HuH-7.5 (cell line): ENCODE results near the gene ANK3.
"Not testable (repeated sequence)": the region's sequence is repeated elsewhere in the genome, so short reads cannot be mapped to it uniquely, and the experiment has no call there.

Experiments
- DNase-seq: peaks from one replicate; pipeline ENCODE4 v3.0.0; 2011; ENCODE audit warnings: low spot score

Gene ANK3

GRCh38 chr10:60086862-60087261 lies 302.8 kb downstream of the ANK3 start:
- DNase-seq, result no peak

DNA sequence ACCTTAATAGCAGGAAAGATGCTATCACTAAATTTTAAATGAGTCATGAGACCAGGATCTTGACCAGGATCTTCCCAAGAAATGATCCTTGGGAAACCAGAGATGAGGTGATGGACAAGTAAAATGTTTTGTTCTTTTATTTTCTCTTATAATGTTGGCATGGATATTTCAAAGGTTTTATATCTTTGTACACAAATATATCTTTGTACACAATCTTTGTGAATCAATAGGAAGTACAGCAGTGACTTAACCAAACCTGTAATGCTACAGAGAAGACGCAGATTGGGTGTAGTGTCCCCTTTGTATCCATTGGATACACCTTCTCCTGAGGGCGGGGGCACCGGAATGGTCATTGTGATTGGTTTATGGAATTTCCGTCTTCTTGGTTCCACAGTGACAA lies 303.3 kb downstream of the ANK3 start:
- no peak for DNase-seq

DNA sequence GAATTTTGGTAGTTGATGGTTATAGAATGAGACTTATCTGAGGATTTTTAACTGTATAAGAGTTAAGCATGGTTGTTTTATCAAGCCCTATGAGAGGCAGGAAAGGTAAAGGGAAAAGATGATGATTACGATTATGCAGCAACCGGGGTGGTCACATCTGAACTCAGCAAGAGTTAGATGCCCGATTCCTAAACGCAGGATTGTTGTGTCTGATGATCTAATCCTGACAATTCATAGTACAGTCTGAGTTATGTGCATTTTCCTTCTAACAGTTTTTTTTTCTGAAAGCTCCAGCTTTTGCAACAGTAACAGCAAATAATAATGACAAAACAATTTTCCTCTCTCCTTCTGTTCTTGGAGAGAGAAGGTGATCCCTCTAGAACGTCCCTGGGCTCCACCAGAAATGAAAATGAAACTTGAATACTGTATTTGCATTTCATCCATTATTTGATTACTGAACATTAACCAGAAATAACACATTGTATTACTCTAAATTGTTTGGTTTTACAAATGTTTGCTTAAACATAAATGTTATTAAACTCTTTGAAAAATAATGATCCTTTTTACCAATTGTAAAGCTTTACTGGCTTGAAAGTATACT lies 306.8 kb downstream of the ANK3 start:
- no peak for DNase-seq

GRCh38 chr10:60082341-60082740 lies 307.3 kb downstream of the ANK3 start:
- no peak for DNase-seq

- DNase-seq, result no peak
Observed at GRCh38 chr10:60073781-60074656, 315.7 kb downstream of the ANK3 start.

GRCh38 chr10:60073397-60073780 lies 316.3 kb downstream of the ANK3 start:
- no peak for DNase-seq

- no peak for DNase-seq
Observed at GRCh38 chr10:60069311-60069710, 320.4 kb downstream of the ANK3 start.

DNA sequence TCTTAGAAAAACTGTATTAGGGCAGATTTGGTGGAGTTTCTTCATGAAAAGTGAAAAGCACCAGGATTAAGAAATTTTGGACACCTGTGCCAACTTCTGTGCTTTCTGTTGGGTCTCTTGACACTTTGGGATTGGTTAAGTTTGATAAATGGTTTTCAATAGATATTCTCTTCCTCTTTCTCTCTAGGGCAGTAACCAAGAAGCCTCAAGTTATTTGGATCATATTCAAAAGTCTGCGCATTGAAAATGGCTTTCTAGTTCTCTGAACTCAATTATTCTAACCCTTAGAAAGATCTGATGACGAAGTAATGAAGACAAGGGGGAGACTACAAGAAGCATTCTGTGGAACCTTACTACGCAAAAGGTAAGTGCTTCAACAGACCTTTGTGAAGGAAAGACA lies 339.3 kb downstream of the ANK3 start:
- no peak for DNase-seq

- DNase-seq, result no peak
Observed at GRCh38 chr10:60048091-60048501, 341.6 kb downstream of the ANK3 start.

DNA sequence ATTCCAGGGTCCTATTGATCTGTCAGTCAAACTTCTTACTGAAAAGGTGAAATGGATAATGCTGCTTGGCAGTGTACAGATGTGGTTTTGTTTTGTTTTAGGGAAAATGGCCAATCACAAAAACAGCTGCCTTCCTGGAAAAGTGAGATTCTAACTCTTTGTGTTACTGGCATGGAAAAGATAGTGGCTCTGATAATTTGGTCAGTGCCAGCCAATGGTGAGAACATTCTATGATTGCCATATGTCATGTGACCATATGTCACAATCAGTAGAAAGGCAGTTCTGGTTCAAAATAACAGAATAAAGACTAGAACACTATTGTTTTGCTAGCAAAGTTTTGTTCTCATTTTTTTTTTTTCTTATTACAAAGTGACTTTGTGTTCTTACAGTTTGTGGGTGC lies 344.1 kb downstream of the ANK3 start:
- no peak for DNase-seq

- DNase-seq, result no peak
Observed at GRCh38 chr10:60044971-60045370, 344.7 kb downstream of the ANK3 start.

- no peak for DNase-seq
Observed at GRCh38 chr10:60044242-60044641, 345.4 kb downstream of the ANK3 start.

GRCh38 chr10:60043561-60044241 lies 346.0 kb downstream of the ANK3 start:
- DNase-seq, result no peak

- DNase-seq, result no peak
Observed at GRCh38 chr10:60042914-60043313, 346.8 kb downstream of the ANK3 start.

GRCh38 chr10:60042262-60042661 lies 347.4 kb downstream of the ANK3 start:
- DNase-seq, result no peak

GRCh38 chr10:60041489-60042133 lies 348.1 kb downstream of the ANK3 start:
- DNase-seq, result no peak

- DNase-seq, result no peak
Observed at GRCh38 chr10:60040014-60040662, 349.5 kb downstream of the ANK3 start.

- DNase-seq, result no peak
Observed at GRCh38 chr10:60035984-60036383, 353.7 kb downstream of the ANK3 start.

GRCh38 chr10:60035375-60035774 lies 354.3 kb downstream of the ANK3 start:
- DNase-seq, result not testable (repeated sequence)

DNA sequence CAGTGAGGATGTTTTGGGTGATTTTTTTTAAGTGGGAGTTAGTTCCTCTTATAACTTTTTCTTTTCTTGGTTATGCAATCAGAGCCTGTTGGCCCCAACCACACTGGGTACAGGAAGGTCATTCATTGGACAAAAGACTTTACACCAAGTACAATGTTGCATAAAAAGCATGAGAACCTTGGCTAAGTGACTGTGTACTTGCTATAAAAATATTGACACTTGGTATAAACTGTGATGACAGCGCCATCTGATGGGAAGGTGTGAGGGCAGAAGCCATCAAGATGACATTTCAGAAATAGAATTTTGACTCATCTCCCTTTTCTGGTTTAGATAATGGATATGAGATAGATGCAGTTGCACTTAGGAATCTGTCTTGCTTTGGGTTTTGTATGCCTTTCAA lies 357.0 kb downstream of the ANK3 start:
- no peak for DNase-seq

- no peak for DNase-seq
Observed at GRCh38 chr10:60031664-60032063, 358.0 kb downstream of the ANK3 start.

GRCh38 chr10:60031183-60031582 lies 358.5 kb downstream of the ANK3 start:
- no peak for DNase-seq
